H1 (cell line): ENCODE measurements around the gene GOLGA6B. TPM values are rescaled to one million over a fixed set of nuclear protein-coding genes. Genes with fewer than 3 reads are reported as not detected.
"Not testable (repeated sequence)": the region's sequence is repeated elsewhere in the genome, so short reads cannot be mapped to it uniquely, and the experiment has no call there.

ENCODE experiments used
- CTCF ChIA-PET: fragments of 300-600 bp; sonication (Branson Sonifier 250); formaldehyde crosslinking; loops from one replicate; lab custom pipeline; 2021; ENCODE audit not compliant: partially characterized antibody; lab: Charles Lee
- POLR2A ChIA-PET: fragments of 300-600 bp; sonication (Branson Sonifier 250); formaldehyde crosslinking; loops from one replicate; lab custom pipeline; 2021; ENCODE audit warnings: inconsistent platforms; ENCODE audit not compliant: partially characterized antibody; lab: Charles Lee
- DNase-seq, 2 experiments: peaks; one replicate each; pipeline versions ENCODE4 v3.0.0 to v3.0.0-alpha.2; 2010 to 2022; ENCODE audit warnings: low spot score in 2 of 2, low read depth in 1 of 2, mixed read lengths in 1 of 2
- FAIRE-seq: peaks from 2 replicates; lab custom pipeline; 2011; peaks lifted over from hg19 to GRCh38; lab: Jason Lieb, UNC
- H2AFZ ChIP-seq: 2 replicates; pipeline ENCODE4 v1.8.1; 2012; ENCODE audit warnings: low read length, inconsistent platforms
- H2AK5ac ChIP-seq: 2 replicates; pipeline ENCODE4 v1.6.1; 2013; ENCODE audit warnings: low read depth, low read length
- H2BK120ac ChIP-seq: replicated peaks from 2 replicates; pipeline ENCODE3; 2013; ENCODE audit warnings: low read depth, low read length, inconsistent platforms
- H2BK12ac ChIP-seq: 2 replicates; pipeline ENCODE4 v1.6.1; 2013; ENCODE audit warnings: low read depth, low read length
- H2BK15ac ChIP-seq: 2 replicates; pipeline ENCODE4 v1.6.1; 2013; ENCODE audit warnings: low read length
- H2BK20ac ChIP-seq: 2 replicates; pipeline ENCODE4 v1.6.1; 2013; ENCODE audit warnings: low read length
- H2BK5ac ChIP-seq: 2 replicates; pipeline ENCODE4 v1.6.1; 2013; ENCODE audit warnings: low read depth, low read length
- H3K14ac ChIP-seq: 2 replicates; pipeline ENCODE4 v1.6.1; 2013; ENCODE audit warnings: inconsistent platforms; ENCODE audit not compliant: insufficient read length
- H3K18ac ChIP-seq: 2 replicates; pipeline ENCODE4 v1.6.1; 2013; ENCODE audit warnings: low read length; ENCODE audit errors: extremely low read depth
- H3K23ac ChIP-seq: 2 replicates; pipeline ENCODE4 v1.6.1; 2013; ENCODE audit warnings: inconsistent platforms; ENCODE audit not compliant: insufficient read length
- H3K23me2 ChIP-seq: 2 replicates; pipeline ENCODE4 v1.6.1; 2013; ENCODE audit warnings: low read depth, low read length
- H3K27ac ChIP-seq: 2 replicates; pipeline ENCODE4 v1.6.1; 2011; ENCODE audit warnings: low read depth, low read length, inconsistent platforms
- H3K27me3 ChIP-seq, 4 experiments: replicated peaks in 1 of 4; 1 replicate in 1 of 4; 2 replicates in 3 of 4; pipeline versions ENCODE4 v1.6.1 to v1.8.1; 2011 to 2013; ENCODE audit warnings: low read length in 3 of 4, mild to moderate bottlenecking in 3 of 4, inconsistent platforms in 2 of 4, mixed read lengths in 2 of 4, moderate library complexity in 1 of 4; ENCODE audit not compliant: control insufficient read depth in 3 of 4, insufficient read depth in 3 of 4; ENCODE audit errors: extremely low read depth in 1 of 4
- H3K36me3 ChIP-seq, 4 experiments: 2 replicates each; pipeline versions ENCODE4 v1.6.1 to v1.8.1; 2011 to 2013; ENCODE audit warnings: mild to moderate bottlenecking in 4 of 4, low read length in 3 of 4, moderate library complexity in 2 of 4, control low read depth in 1 of 4, inconsistent platforms in 1 of 4; ENCODE audit not compliant: insufficient read depth in 4 of 4, control insufficient read depth in 2 of 4
- H3K4ac ChIP-seq: replicated peaks from 2 replicates; pipeline ENCODE3; 2013; ENCODE audit warnings: low read length, low read depth, mixed read lengths, inconsistent platforms; ENCODE audit not compliant: insufficient read length
- H3K4me1 ChIP-seq, 4 experiments: replicated peaks in 1 of 4; 1 replicate in 1 of 4; 2 replicates in 3 of 4; pipeline versions ENCODE4 v1.6.1 to v1.8.1; 2011 to 2013; ENCODE audit warnings: low read length in 3 of 4, inconsistent platforms in 2 of 4, mixed read lengths in 1 of 4; ENCODE audit not compliant: insufficient read depth in 4 of 4, control insufficient read depth in 3 of 4
- H3K4me2 ChIP-seq, 2 experiments: 2 replicates each; pipeline versions ENCODE4 v1.6.1 to v1.8.1; 2011 to 2013; ENCODE audit warnings: low read depth in 2 of 2, low read length in 2 of 2, control low read depth in 1 of 2, inconsistent platforms in 1 of 2, mild to moderate bottlenecking in 1 of 2; ENCODE audit not compliant: insufficient read depth in 1 of 2
- H3K4me3 ChIP-seq, 4 experiments: fragments of 200-600, 300-600 bp in 1 of 4; sonication (generic), shearing (Covaris generic), sonication (Bioruptor Twin) in 1 of 4; 2 replicates each; pipeline versions ENCODE4 v1.5.1 to v1.8.1; 2011 to 2016; ENCODE audit warnings: low read length in 4 of 4, low read depth in 3 of 4, control low read depth in 2 of 4, inconsistent platforms in 2 of 4, mild to moderate bottlenecking in 2 of 4, mixed read lengths in 1 of 4, moderate library complexity in 1 of 4; ENCODE audit not compliant: insufficient read depth in 2 of 4; ENCODE audit errors: extremely low read depth in 1 of 4
- H3K56ac ChIP-seq: replicated peaks from 2 replicates; pipeline ENCODE3; 2013; ENCODE audit warnings: low read depth, mild to moderate bottlenecking, mixed read lengths, low read length, inconsistent platforms; ENCODE audit not compliant: insufficient read length
- H3K79me1 ChIP-seq: 2 replicates; pipeline ENCODE4 v1.6.1; 2013; ENCODE audit warnings: low read depth, low read length, control low read depth
- H3K79me2 ChIP-seq, 2 experiments: 2 replicates each; pipeline versions ENCODE4 v1.6.1 to v1.8.1; 2012 to 2013; ENCODE audit warnings: low read length in 2 of 2, mild to moderate bottlenecking in 2 of 2, inconsistent platforms in 1 of 2; ENCODE audit not compliant: insufficient read depth in 2 of 2, control insufficient read depth in 1 of 2
- H3K9ac ChIP-seq, 4 experiments: replicated peaks in 1 of 4; 1 replicate in 1 of 4; 2 replicates in 3 of 4; pipeline versions ENCODE4 v1.6.1 to v1.8.1; 2011 to 2013; ENCODE audit warnings: low read depth in 3 of 4, low read length in 3 of 4, control low read depth in 2 of 4, mild to moderate bottlenecking in 2 of 4, moderate library complexity in 2 of 4, inconsistent platforms in 1 of 4; ENCODE audit errors: extremely low read depth in 1 of 4
- H3K9me3 ChIP-seq, 2 experiments: 2 replicates each; pipeline versions ENCODE4 v1.6.1 to v1.8.1; 2012 to 2013; ENCODE audit warnings: mild to moderate bottlenecking in 2 of 2, moderate library complexity in 2 of 2, control low read depth in 1 of 2, inconsistent platforms in 1 of 2, low read depth in 1 of 2, low read length in 1 of 2, mixed read lengths in 1 of 2; ENCODE audit not compliant: insufficient read depth in 2 of 2
- H4K20me1 ChIP-seq, 2 experiments: replicated peaks in 1 of 2; 2 replicates each; pipeline versions ENCODE3 to v1.8.1; 2011 to 2013; ENCODE audit warnings: inconsistent platforms in 2 of 2, low read length in 2 of 2, mild to moderate bottlenecking in 1 of 2; ENCODE audit not compliant: insufficient read depth in 2 of 2, control insufficient read depth in 1 of 2
- H4K5ac ChIP-seq: 2 replicates; pipeline ENCODE4 v1.6.1; 2013; ENCODE audit warnings: low read length, low read depth, mixed read lengths, inconsistent platforms; ENCODE audit not compliant: insufficient read length
- H4K8ac ChIP-seq: 2 replicates; pipeline ENCODE4 v1.8.0; 2013; ENCODE audit warnings: mild to moderate bottlenecking, moderate library complexity, low read length, inconsistent platforms; ENCODE audit not compliant: insufficient read depth; ENCODE audit errors: extremely low read depth
- H4K91ac ChIP-seq: replicated peaks from 2 replicates; pipeline ENCODE3; 2013; ENCODE audit warnings: low read length, mixed read lengths, inconsistent platforms; ENCODE audit not compliant: insufficient read length
- WGBS, 2 experiments: shearing (Covaris generic) in 1 of 2; methylation state at CpG; one replicate each; pipeline versions ENCODE4 v1.1.6 to v1.1.7; 2013 to 2015; ENCODE audit warnings: low lambda C conversion rate in 2 of 2, mixed read lengths in 2 of 2, inconsistent platforms in 1 of 2, low coverage in 1 of 2, missing lambda C conversion rate in 1 of 2; ENCODE audit not compliant: insufficient replicate concordance in 2 of 2, insufficient coverage in 1 of 2, insufficient read length in 1 of 2; ENCODE audit errors: extremely low coverage in 1 of 2, missing lambda C conversion rate in 1 of 2; 5-methylcytosine and 5-hydroxymethylcytosine counted together
- polyA plus RNA-seq, 7 experiments: library from polyadenylated mRNA; depleted of rRNA in 3 of 7; stranded (reverse) in 5 of 7; unstranded in 2 of 7; fragments of >200 nt in 5 of 7; fragments of 200-250 nt in 2 of 7; gene quantifications; 1 replicate in 5 of 7; 2 replicates in 1 of 7; 4 replicates in 1 of 7; pipeline versions ENCODE4 v1.2.1 to v1.2.3, GENCODE V29; 2011 to 2013; ENCODE audit warnings: missing spikeins in 2 of 7, mixed read lengths in 2 of 7
- small RNA-seq: library from polyadenylated mRNA; stranded (forward); fragments of <200 nt; extraction: miRNeasy Mini kit (QIAGEN cat#:217004); gene quantifications from one replicate; pipeline ENCODE3, GENCODE V24; 2013; ENCODE audit not compliant: insufficient read depth
- total RNA-seq: library from RNA; stranded (reverse); fragmentation: NEBNext Ultra II Directional; extraction: Animal tissue kit (Norgen Biotek cat#: 25700); gene quantifications from 2 replicates; pipeline ENCODE4 v1.2.1, GENCODE V29; 2021

The GOLGA6B gene
- total and polyA plus RNA-seq, 2 of the 8 experiments (the other 6 are each of a cell fraction or from before 2014, with no cell fraction given), result 0.09 TPM; not detected in 1

- H4K8ac ChIP-seq, H3K56ac ChIP-seq, H3K18ac ChIP-seq, H4K91ac ChIP-seq, H3K23ac ChIP-seq, H2BK12ac ChIP-seq, H3K14ac ChIP-seq, H3K27ac ChIP-seq, H2BK120ac ChIP-seq, H2BK5ac ChIP-seq, H3K9ac ChIP-seq, H3K79me1 ChIP-seq, H3K79me2 ChIP-seq, H4K20me1 ChIP-seq, DNase-seq, H2AFZ ChIP-seq, H3K27me3 ChIP-seq, H2BK20ac ChIP-seq, FAIRE-seq, H2BK15ac ChIP-seq, H3K4ac ChIP-seq, H3K9me3 ChIP-seq, H3K36me3 ChIP-seq, H2AK5ac ChIP-seq, H3K4me3 ChIP-seq, H3K4me1 ChIP-seq, H3K4me2 ChIP-seq, H4K5ac ChIP-seq, H3K23me2 ChIP-seq: not testable (repeated sequence)
- ChIA-PET POLR2A (interaction anchor here (1.2 to 1.7 kb wide), 2 partner anchors 11 to 13 kb away, joined by 3 to 5 read pairs; no protein-coding TSS in a partner anchor), CTCF (interaction anchor here (1.2 to 1.6 kb wide), 2 partner anchors 8 to 13 kb away, joined by 4 to 5 read pairs; no protein-coding TSS in a partner anchor)
- 93% methylated on average over 8 of the region's 8 CpGs; no CpG with 5 or more reads in 1 of the 2 experiments for WGBS, 2 experiments
Observed at GRCh38 chr15:72708551-72709303, 54.2 kb downstream of the GOLGA6B start.

Small RNAs within 50 kb of the gene (small RNA-seq; reads per million reads assigned to genes)
- gene RN7SL853P, result not detected

Other genes with a start within 250 kb of the GOLGA6B start
- gene ARIH1, start 180.4 kb upstream of the GOLGA6B start, total RNA-seq, result 169 and 179 TPM in 2 replicates
- 15.6 and 32.7 TPM in 2 replicates for gene ARIH1, start 180.4 kb upstream of the GOLGA6B start, polyA plus RNA-seq (2011; rRNA removed)
- not detected in 2 replicates for gene HIGD2B, start 31.5 kb downstream of the GOLGA6B start, total RNA-seq
- gene HIGD2B, start 31.5 kb downstream of the GOLGA6B start, polyA plus RNA-seq (2011; rRNA removed), result not detected in 2 replicates
- 24.1 and 24.3 TPM in 2 replicates for gene BBS4, start 31.5 kb downstream of the GOLGA6B start, total RNA-seq
- 11.5 and 17.4 TPM in 2 replicates for gene BBS4, start 31.5 kb downstream of the GOLGA6B start, polyA plus RNA-seq (2011; rRNA removed)
- 35.7 and 38.2 TPM in 2 replicates for gene ADPGK, start 129.1 kb downstream of the GOLGA6B start, total RNA-seq
- 32.2 and 36.6 TPM in 2 replicates for gene ADPGK, start 129.1 kb downstream of the GOLGA6B start, polyA plus RNA-seq (2011; rRNA removed)